Fibroblast of villous mesenchyme (primary cell): Measurements from ENCODE around the gene LAG3. TPM values are rescaled to one million over a fixed set of nuclear protein-coding genes. Genes with fewer than 3 reads are reported as not detected.

Experiments
- DNase-seq: peaks from one replicate; pipeline ENCODE4 v3.0.0-alpha.2; 2010; ENCODE audit warnings: low read depth
- H3K4me3 ChIP-seq: 2 replicates; pipeline ENCODE4 v1.5.1; 2011; ENCODE audit warnings: low read depth, mild to moderate bottlenecking, low read length
- total RNA-seq: library from RNA; depleted of rRNA; stranded (reverse); fragments of >200 nt; gene quantifications from 2 replicates; pipeline ENCODE4 v1.2.3, GENCODE V29; 2012
- TF ChIP-seq, protein P1 (sequence below): IDR thresholded peaks from 2 replicates; pipeline ENCODE4 v1.5.1; 2012; ENCODE audit warnings: low read depth, mild to moderate bottlenecking, low read length; ENCODE audit not compliant: insufficient read depth

LAG3 gene
- total RNA-seq, 1 donor: 0.43 TPM

DNA sequence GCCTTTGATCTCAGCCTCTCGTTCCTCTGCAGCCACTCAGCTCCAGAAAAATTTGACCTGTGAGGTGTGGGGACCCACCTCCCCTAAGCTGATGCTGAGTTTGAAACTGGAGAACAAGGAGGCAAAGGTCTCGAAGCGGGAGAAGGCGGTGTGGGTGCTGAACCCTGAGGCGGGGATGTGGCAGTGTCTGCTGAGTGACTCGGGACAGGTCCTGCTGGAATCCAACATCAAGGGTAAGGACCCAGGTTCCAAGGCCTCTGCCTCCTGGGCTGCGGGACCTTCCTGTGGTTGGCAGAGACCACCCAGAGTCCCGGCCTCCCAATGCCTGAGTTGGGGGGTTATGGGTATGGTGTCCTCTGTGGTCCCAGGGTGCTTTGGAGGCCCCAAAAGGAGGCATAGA lies 44.8 kb downstream of the LAG3 start:
- TF ChIP-seq, protein P1, sequence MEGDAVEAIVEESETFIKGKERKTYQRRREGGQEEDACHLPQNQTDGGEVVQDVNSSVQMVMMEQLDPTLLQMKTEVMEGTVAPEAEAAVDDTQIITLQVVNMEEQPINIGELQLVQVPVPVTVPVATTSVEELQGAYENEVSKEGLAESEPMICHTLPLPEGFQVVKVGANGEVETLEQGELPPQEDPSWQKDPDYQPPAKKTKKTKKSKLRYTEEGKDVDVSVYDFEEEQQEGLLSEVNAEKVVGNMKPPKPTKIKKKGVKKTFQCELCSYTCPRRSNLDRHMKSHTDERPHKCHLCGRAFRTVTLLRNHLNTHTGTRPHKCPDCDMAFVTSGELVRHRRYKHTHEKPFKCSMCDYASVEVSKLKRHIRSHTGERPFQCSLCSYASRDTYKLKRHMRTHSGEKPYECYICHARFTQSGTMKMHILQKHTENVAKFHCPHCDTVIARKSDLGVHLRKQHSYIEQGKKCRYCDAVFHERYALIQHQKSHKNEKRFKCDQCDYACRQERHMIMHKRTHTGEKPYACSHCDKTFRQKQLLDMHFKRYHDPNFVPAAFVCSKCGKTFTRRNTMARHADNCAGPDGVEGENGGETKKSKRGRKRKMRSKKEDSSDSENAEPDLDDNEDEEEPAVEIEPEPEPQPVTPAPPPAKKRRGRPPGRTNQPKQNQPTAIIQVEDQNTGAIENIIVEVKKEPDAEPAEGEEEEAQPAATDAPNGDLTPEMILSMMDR: no peak
- no peak for DNase-seq
- H3K4me3 ChIP-seq: no peak overlapping the region

DNA sequence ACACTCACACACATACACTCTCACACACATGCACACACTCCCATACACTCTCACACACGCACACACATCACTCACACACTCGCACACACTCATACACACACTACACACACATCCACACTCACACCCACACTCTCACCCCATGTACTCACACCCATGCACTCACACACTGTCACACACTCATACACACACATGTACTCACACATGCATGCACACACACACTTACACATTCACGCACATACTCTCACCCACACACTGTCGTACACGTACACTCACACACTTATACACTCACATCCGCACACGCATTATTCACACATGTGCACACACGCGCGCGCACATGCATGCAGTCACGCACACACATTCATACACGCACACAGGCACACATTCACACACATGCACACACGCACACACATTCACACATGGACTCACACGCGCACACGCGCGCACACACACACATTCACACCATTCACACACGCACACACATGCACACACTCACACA lies 45.4 kb downstream of the LAG3 start:
- no peak overlapping the region for H3K4me3 ChIP-seq
- TF ChIP-seq, protein P1: no peak
- no peak for DNase-seq

DNA sequence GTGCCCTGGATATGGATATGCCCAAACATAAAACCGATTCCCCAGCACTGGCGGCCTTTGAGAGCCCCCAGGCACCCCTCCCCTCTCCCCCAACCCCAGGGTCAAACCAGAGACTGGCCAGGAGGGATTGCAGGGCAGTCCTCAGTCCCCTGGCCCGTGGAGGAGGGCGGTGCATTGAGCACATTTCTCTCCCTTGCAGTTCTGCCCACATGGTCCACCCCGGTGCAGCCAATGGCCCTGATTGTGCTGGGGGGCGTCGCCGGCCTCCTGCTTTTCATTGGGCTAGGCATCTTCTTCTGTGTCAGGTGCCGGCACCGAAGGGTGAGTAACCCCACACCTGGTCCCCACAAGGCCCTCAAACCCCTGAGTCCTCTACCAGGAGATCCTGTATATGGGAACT lies 45.9 kb downstream of the LAG3 start:
- TF ChIP-seq, protein P1: no peak
- no peak for DNase-seq

DNA sequence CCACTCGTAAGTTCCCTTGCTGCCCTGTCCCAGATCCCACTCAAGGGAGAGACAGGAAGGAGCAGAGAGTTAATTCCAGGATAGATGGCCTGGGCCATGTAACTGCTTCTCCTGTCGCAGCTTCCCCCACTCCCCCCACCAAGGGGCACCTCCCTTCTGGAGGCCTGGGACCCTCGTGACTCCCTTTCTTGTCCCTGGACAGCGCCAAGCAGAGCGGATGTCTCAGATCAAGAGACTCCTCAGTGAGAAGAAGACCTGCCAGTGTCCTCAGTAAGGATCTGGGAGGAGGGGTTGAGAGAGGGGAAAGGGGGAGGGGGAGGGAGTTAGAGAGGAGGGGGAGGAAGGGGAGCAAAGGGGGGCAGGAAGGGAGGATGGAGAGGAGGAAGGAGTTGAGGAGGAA lies 46.3 kb downstream of the LAG3 start:
- TF ChIP-seq, protein P1: no peak
- no peak overlapping the region for H3K4me3 ChIP-seq
- no peak for DNase-seq

More for the DNA sequence above, 45.9 kb downstream of the LAG3 start:
- H3K4me3 ChIP-seq: no peak overlapping the region

DNA sequence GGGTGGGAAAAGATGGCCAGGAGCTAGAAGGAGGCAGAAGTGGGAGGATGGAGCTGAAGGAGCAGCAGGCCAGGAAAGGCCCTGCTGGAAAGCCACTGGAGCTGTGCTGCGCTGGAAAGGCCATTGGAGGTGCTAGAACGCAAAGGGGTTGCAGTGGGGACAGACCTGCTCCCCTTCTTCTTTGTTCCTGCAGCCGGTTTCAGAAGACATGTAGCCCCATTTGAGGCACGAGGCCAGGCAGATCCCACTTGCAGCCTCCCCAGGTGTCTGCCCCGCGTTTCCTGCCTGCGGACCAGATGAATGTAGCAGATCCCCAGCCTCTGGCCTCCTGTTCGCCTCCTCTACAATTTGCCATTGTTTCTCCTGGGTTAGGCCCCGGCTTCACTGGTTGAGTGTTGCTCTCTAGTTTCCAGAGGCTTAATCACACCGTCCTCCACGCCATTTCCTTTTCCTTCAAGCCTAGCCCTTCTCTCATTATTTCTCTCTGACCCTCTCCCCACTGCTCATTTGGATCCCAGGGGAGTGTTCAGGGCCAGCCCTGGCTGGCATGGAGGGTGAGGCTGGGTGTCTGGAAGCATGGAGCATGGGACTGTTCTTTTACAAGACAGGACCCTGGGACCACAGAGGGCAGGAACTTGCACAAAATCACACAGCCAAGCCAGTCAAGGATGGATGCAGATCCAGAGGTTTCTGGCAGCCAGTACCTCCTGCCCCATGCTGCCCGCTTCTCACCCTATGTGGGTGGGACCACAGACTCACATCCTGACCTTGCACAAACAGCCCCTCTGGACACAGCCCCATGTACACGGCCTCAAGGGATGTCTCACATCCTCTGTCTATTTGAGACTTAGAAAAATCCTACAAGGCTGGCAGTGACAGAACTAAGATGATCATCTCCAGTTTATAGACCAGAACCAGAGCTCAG lies 47.0 kb downstream of the LAG3 start:
- DNase-seq: no peak
- TF ChIP-seq, protein P1: no peak
- no peak overlapping the region for H3K4me3 ChIP-seq

DNA sequence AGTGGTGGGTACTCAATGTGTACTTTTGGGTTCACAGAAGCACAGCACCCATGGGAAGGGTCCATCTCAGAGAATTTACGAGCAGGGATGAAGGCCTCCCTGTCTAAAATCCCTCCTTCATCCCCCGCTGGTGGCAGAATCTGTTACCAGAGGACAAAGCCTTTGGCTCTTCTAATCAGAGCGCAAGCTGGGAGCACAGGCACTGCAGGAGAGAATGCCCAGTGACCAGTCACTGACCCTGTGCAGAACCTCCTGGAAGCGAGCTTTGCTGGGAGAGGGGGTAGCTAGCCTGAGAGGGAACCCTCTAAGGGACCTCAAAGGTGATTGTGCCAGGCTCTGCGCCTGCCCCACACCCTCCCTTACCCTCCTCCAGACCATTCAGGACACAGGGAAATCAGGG lies 47.8 kb downstream of the LAG3 start:
- TF ChIP-seq, protein P1: no peak
- DNase-seq: no peak
- H3K4me3 ChIP-seq: no peak overlapping the region
